Thyroid gland (tissue), 4 donors: Measurements from ENCODE around the gene ARHGAP36. TPM values are rescaled to one million over a fixed set of nuclear protein-coding genes. Genes with fewer than 3 reads are reported as not detected.

Experiments used
- DNase-seq, 2 donors: peaks; one replicate each; pipeline ENCODE4 v3.0.0-alpha.2; 2019
- H3K27ac ChIP-seq, 3 donors: fragments of 200-600 bp; sonication (generic); 1 replicate in 2 of 3; 2 replicates in 1 of 3; pipeline ENCODE4 v1.5.1; 2016 to 2019; ENCODE audit warnings: mild to moderate bottlenecking in 1 of 3, moderate library complexity in 1 of 3
- H3K27me3 ChIP-seq: fragments of 200-600 bp; sonication (generic); one replicate; pipeline ENCODE4 v1.5.1; 2019
- H3K36me3 ChIP-seq, 2 donors: fragments of 200-600 bp; sonication (generic); one replicate each; pipeline ENCODE4 v1.5.1; 2016 to 2019
- H3K4me1 ChIP-seq, 2 donors: fragments of 200-600 bp; sonication (generic); one replicate each; pipeline ENCODE4 v1.5.1; 2017 to 2019
- H3K4me3 ChIP-seq, 3 donors: fragments of 200-600 bp; sonication (generic); replicated peaks in 1 of 3; 1 replicate in 2 of 3; 2 replicates in 1 of 3; pipeline ENCODE4 v1.5.1; 2016; ENCODE audit warnings: mild to moderate bottlenecking in 1 of 3
- H3K9me3 ChIP-seq: fragments of 200-600 bp; sonication (generic); one replicate; pipeline ENCODE4 v1.5.1; 2017
- POLR2A ChIP-seq, 2 donors: fragments of 450-650 bp; IDR thresholded peaks; one replicate each; pipeline ENCODE4 v1.6.1; 2017; ENCODE audit warnings: antibody characterized with exemption in 2 of 2, mild to moderate bottlenecking in 2 of 2, moderate library complexity in 1 of 2
- WGBS, 2 donors: methylation state at CpG; one replicate each; pipeline ENCODE4 v1.1.5; 2017; 5-methylcytosine and 5-hydroxymethylcytosine counted together
- intact Hi-C: fragments of 100-400 bp; cut with DNase I; formaldehyde crosslinking; loops from one replicate; pipeline ENCODE4 v1.15.1; 2023
- total RNA-seq, 4 donors: library from RNA; depleted of rRNA; stranded (reverse); fragments of >200 nt; gene quantifications; one replicate each; pipeline ENCODE4 v1.2.3, GENCODE V29; 2016
- TF ChIP-seq, protein P1 (sequence below), 6 experiments: fragments of 200-600 bp in 3 of 6; fragments of 450-650 bp in 3 of 6; sonication (generic) in 3 of 6; IDR thresholded peaks; one replicate each; pipeline ENCODE4 v1.5.1; 2016 to 2019; ENCODE audit warnings: antibody characterized with exemption in 6 of 6, mild to moderate bottlenecking in 2 of 6, inconsistent platforms in 1 of 6, moderate library complexity in 1 of 6

Gene ARHGAP36
- total RNA-seq, 4 donors from 2014 or later, result not detected

DNA sequence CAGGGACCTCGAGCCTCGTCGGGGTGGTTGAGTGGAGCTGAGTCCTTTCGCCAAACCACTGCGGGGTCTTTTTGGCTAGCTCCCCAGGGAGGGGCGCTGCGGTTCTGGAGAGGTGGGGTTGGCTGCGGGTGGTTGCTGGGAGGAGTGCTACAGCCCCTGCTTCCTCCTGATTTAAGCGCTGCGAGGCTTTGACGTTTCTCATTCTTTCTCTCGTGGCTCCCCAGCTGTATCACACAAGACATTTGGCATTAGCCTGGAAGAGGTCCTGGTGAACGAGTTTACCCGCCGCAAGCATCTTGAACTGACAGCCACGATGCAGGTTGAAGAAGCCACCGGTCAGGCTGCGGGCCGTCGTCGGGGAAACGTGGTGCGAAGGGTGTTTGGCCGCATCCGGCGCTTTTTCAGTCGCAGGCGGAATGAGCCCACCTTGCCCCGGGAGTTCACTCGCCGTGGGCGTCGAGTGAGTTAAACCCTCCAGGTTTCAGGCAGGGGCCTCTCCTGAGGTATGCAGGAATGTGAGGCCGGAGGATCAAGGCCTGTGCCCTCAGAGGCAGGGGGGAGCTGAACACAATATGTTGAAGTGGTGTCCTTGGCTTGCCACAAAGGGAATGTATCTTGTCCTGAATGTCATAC lies 25.5 kb downstream of the ARHGAP36 start:
- no peak for TF ChIP-seq POLR2A (IDR thresholded peaks at IDR 0.05)
- TF ChIP-seq, protein P1, sequence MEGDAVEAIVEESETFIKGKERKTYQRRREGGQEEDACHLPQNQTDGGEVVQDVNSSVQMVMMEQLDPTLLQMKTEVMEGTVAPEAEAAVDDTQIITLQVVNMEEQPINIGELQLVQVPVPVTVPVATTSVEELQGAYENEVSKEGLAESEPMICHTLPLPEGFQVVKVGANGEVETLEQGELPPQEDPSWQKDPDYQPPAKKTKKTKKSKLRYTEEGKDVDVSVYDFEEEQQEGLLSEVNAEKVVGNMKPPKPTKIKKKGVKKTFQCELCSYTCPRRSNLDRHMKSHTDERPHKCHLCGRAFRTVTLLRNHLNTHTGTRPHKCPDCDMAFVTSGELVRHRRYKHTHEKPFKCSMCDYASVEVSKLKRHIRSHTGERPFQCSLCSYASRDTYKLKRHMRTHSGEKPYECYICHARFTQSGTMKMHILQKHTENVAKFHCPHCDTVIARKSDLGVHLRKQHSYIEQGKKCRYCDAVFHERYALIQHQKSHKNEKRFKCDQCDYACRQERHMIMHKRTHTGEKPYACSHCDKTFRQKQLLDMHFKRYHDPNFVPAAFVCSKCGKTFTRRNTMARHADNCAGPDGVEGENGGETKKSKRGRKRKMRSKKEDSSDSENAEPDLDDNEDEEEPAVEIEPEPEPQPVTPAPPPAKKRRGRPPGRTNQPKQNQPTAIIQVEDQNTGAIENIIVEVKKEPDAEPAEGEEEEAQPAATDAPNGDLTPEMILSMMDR (IDR thresholded peaks at IDR 0.05), result no peak
- WGBS, 2 donors, result 0 to 3% methylated on average over 7 to 18 of the region's 34 CpGs
- H3K4me1 ChIP-seq, result no peaks in the 10 kb centered on the region
- H3K4me3 ChIP-seq, result no peak overlapping the region
- H3K9me3 ChIP-seq, result no peaks in the 10 kb centered on the region
- DNase-seq, result no peak
- intact Hi-C loops, result no loop called here
- no peak overlapping the region for H3K27ac ChIP-seq
- no peaks in the 10 kb centered on the region for H3K36me3 ChIP-seq
- H3K27me3 ChIP-seq, result peaks cover 5% of the 10 kb centered on the region

DNA sequence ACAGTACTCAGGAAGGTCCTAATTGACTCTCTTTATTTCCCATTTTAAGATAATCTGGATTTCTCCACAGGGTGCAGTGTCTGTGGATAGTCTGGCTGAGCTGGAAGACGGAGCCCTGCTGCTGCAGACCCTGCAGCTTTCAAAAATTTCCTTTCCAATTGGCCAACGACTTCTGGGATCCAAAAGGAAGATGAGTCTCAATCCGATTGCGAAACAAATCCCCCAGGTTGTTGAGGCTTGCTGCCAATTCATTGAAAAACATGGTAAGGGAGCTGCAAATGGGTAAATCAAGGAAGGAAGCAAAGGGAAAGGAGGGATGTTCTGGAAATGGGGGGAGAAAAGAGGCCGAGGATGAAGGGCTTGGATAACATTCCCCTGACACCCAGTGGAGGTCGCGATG lies 26.0 kb downstream of the ARHGAP36 start:
- peaks cover 5% of the 10 kb centered on the region for H3K27me3 ChIP-seq
- H3K27ac ChIP-seq, result no peak overlapping the region
- H3K36me3 ChIP-seq, result no peaks in the 10 kb centered on the region
- no peak overlapping the region for H3K4me3 ChIP-seq
- WGBS, 2 donors, result 12 to 14% methylated on average over 6 to 7 of the region's 7 CpGs
- no peaks in the 10 kb centered on the region for H3K9me3 ChIP-seq
- intact Hi-C loops, result no loop called here
- no peak for DNase-seq
- H3K4me1 ChIP-seq, result no peaks in the 10 kb centered on the region
- no peak for TF ChIP-seq POLR2A (IDR thresholded peaks at IDR 0.05)
- TF ChIP-seq, protein P1 (IDR thresholded peaks at IDR 0.05), result no peak

DNA sequence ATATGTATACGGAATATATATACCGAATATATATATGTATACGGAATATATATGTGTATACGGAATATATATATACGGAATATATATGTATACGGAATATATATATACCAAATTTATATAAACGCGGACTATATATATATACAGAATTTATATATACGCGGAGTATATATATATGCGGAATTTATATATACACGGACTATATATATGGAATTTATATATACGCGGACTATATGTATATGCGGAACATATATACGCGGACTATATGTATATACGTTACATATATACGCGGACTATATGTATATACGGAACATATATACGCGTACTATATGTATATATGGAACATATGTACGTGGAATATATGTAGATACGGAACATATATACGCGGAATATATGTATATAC lies 78.6 kb downstream of the ARHGAP36 start:
- TF ChIP-seq, protein P1 (IDR thresholded peaks at IDR 0.05), result no peak
- no peak for TF ChIP-seq POLR2A (IDR thresholded peaks at IDR 0.05)
- H3K4me1 ChIP-seq, result no peaks in the 10 kb centered on the region
- no peaks in the 10 kb centered on the region for H3K9me3 ChIP-seq
- intact Hi-C loops, result no loop called here
- DNase-seq, result no peak
- no peak overlapping the region for H3K4me3 ChIP-seq
- 95% methylated on average over 27 of the region's 27 CpGs for WGBS, 2 donors
- H3K36me3 ChIP-seq, result no peaks in the 10 kb centered on the region
- no peak overlapping the region for H3K27ac ChIP-seq
- H3K27me3 ChIP-seq, result no peaks in the 10 kb centered on the region

DNA sequence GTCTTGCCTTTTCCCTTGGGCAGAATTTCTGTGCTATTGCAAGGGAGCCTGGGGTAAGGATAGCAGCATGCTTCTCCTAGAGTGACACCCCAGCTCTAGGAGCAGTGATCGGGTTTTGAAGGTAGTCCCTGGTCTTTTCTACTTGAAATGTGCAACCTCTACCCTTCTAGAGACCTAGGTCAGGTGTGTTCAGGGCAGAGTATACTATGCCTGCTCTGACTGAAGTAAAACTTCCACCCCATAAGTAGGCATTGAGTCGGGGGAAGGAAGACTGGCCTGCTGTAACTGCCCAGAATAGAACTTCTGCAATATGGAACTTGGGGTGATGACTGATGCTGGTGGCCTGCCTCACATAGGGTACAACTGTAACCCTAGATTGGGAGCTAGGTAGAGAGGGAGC lies 80.9 kb downstream of the ARHGAP36 start:
- H3K4me1 ChIP-seq, result no peaks in the 10 kb centered on the region
- 94 to 100% methylated on average over 1 to 2 of the region's 2 CpGs for WGBS, 2 donors

More for the DNA sequence above, 80.9 kb downstream of the ARHGAP36 start:
- H3K36me3 ChIP-seq, result no peaks in the 10 kb centered on the region
- no peaks in the 10 kb centered on the region for H3K27me3 ChIP-seq
- intact Hi-C loops, result no loop called here
- DNase-seq, result no peak
- no peak overlapping the region for H3K4me3 ChIP-seq
- H3K27ac ChIP-seq, result no peak overlapping the region
- no peaks in the 10 kb centered on the region for H3K9me3 ChIP-seq
- TF ChIP-seq, protein P1 (IDR thresholded peaks at IDR 0.05), result no peak
- no peak for TF ChIP-seq POLR2A (IDR thresholded peaks at IDR 0.05)

Other genes starting within 250 kb of the ARHGAP36 start
- 10 to 100 TPM; 11.8 to 25.2 (median 20.1) TPM for gene ENOX2, start 155.1 kb upstream of the ARHGAP36 start, total RNA-seq
- gene IGSF1, start 231.0 kb downstream of the ARHGAP36 start, total RNA-seq, result 10 to 100 TPM in 2 of 4 donors, 1 to 10 TPM in 2; 1.1 to 21.6 (median 9.3) TPM